CD8-positive, alpha-beta memory T cell (primary cell): Measurements from ENCODE around the gene GBE1. TPM values are rescaled to one million over a fixed set of nuclear protein-coding genes. Genes with fewer than 3 reads are reported as not detected.

ENCODE experiments used
- CTCF ChIA-PET: fragments of 350-600 bp; sonication (Branson Sonifier 250); formaldehyde crosslinking; loops from one replicate; lab custom pipeline; 2021; ENCODE audit warnings: antibody characterized with exemption; lab: Charles Lee
- POLR2A ChIA-PET: fragments of 350-600 bp; sonication (Branson Sonifier 250); formaldehyde crosslinking; loops from one replicate; lab custom pipeline; 2021; ENCODE audit warnings: antibody characterized with exemption; lab: Charles Lee
- DNase-seq, 5 donors: peaks; one replicate each; pipeline versions ENCODE4 v3.0.0 to v3.0.0-alpha.2; 2020 to 2022; ENCODE audit warnings: mixed read lengths in 1 of 5
- H3K27ac ChIP-seq: one replicate; pipeline ENCODE4 v1.7.0; 2013; ENCODE audit warnings: low read depth, mild to moderate bottlenecking, low read length, moderate library complexity
- H3K27me3 ChIP-seq: 2 replicates; pipeline ENCODE4 v1.7.0; 2013; ENCODE audit warnings: low read length, mild to moderate bottlenecking; ENCODE audit not compliant: insufficient read depth, poor library complexity, severe bottlenecking
- H3K36me3 ChIP-seq: 2 replicates; pipeline ENCODE4 v1.7.0; 2013; ENCODE audit warnings: mild to moderate bottlenecking, low read length, moderate library complexity; ENCODE audit not compliant: insufficient read depth
- H3K4me1 ChIP-seq: 2 replicates; pipeline ENCODE4 v1.7.0; 2013; ENCODE audit warnings: mild to moderate bottlenecking, low read length, moderate library complexity; ENCODE audit not compliant: insufficient read depth
- H3K4me3 ChIP-seq: 2 replicates; pipeline ENCODE4 v1.7.0; 2013; ENCODE audit warnings: mild to moderate bottlenecking, low read length
- H3K9me3 ChIP-seq: 2 replicates; pipeline ENCODE4 v1.7.0; 2013; ENCODE audit warnings: mild to moderate bottlenecking, low read length
- H3K27ac Mint-ChIP-seq, 8 donors: one replicate each; pipeline ENCODE4 v1.8.0; 2020 to 2021; ENCODE audit warnings: mixed read lengths in 8 of 8, mild to moderate bottlenecking in 6 of 8, inconsistent platforms in 3 of 8, moderate library complexity in 3 of 8
- H3K27me3 Mint-ChIP-seq, 2 donors: one replicate each; pipeline ENCODE4 v1.8.0; 2020 to 2021; ENCODE audit warnings: mixed read lengths in 2 of 2, mild to moderate bottlenecking in 1 of 2, moderate library complexity in 1 of 2
- H3K36me3 Mint-ChIP-seq, 3 donors: one replicate each; pipeline ENCODE4 v1.8.0; 2020 to 2021; ENCODE audit warnings: mixed read lengths in 3 of 3, inconsistent platforms in 1 of 3, mild to moderate bottlenecking in 1 of 3
- H3K4me1 Mint-ChIP-seq, 3 donors: one replicate each; pipeline ENCODE4 v1.8.0; 2020 to 2021; ENCODE audit warnings: mixed read lengths in 3 of 3, inconsistent platforms in 1 of 3, mild to moderate bottlenecking in 1 of 3
- H3K4me3 Mint-ChIP-seq, 7 donors: one replicate each; pipeline ENCODE4 v1.8.0; 2020 to 2021; ENCODE audit warnings: mixed read lengths in 7 of 7, mild to moderate bottlenecking in 6 of 7, moderate library complexity in 4 of 7, inconsistent platforms in 2 of 7
- H3K9me3 Mint-ChIP-seq, 5 donors: one replicate each; pipeline ENCODE4 v1.8.0; 2020 to 2022; ENCODE audit warnings: mixed read lengths in 5 of 5, mild to moderate bottlenecking in 3 of 5, moderate library complexity in 2 of 5, inconsistent platforms in 1 of 5
- polyA plus RNA-seq: library from polyadenylated mRNA; unstranded; fragments of 300-500 nt; fragmentation: Illumina TruSeq; gene quantifications from one replicate; pipeline ENCODE4 v1.2.3, GENCODE V29; 2021
- total RNA-seq, 2 experiments: library from RNA; stranded (reverse); gene quantifications; one replicate each; pipeline ENCODE4 v1.2.3, GENCODE V29; 2021

GBE1 gene
- total and polyA plus RNA-seq, 3 experiments from 2014 or later: 12.6 to 22.9 (median 22.5) TPM

GRCh38 chr3:81490541-81491288 lies 270.7 kb downstream of the GBE1 start:
- Mint-ChIP-seq H3K36me3 (peaks cover 0 to 6% (median 2%) of the 10 kb centered on the region in 3 donors), H3K9me3 (peaks cover 0 to 4% (median 0%) of the 10 kb centered on the region in 5 donors), H3K4me1 (peaks cover 0 to 4% (median 0%) of the 10 kb centered on the region in 3 donors), H3K4me3 (no peak overlapping the region), H3K27ac (no peak overlapping the region), H3K27me3 (no peaks in the 10 kb centered on the region)
- ChIA-PET CTCF (interaction anchor here (0.8 to 2.0 kb wide), 3 partner anchors 10 to 642 kb away, joined by 3 to 8 read pairs (median 4); no protein-coding TSS in a partner anchor), POLR2A (no interaction called here)
- no peaks in the 10 kb centered on the region for H3K4me1 ChIP-seq
- H3K9me3 ChIP-seq: no peaks in the 10 kb centered on the region
- H3K27ac ChIP-seq: no peak overlapping the region
- H3K36me3 ChIP-seq: no peaks in the 10 kb centered on the region
- no peak overlapping the region for H3K4me3 ChIP-seq
- H3K27me3 ChIP-seq: no peaks in the 10 kb centered on the region
- DNase-seq: peak; percentile 37 to 73 (median 61)

GRCh38 chr3:81485444-81485865 lies 276.0 kb downstream of the GBE1 start:
- no peak for DNase-seq
- Mint-ChIP-seq H3K27ac (no peak overlapping the region), H3K4me1 (no peaks in the 10 kb centered on the region), H3K9me3 (peaks cover 0 to 16% (median 2%) of the 10 kb centered on the region in 5 donors), H3K36me3 (peaks cover 0 to 6% (median 2%) of the 10 kb centered on the region in 3 donors), H3K27me3 (peaks cover 0 to 7% of the 10 kb centered on the region in 2 donors), H3K4me3 (no peak overlapping the region)
- no peaks in the 10 kb centered on the region for H3K4me1 ChIP-seq
- POLR2A ChIA-PET: no interaction called here
- no peaks in the 10 kb centered on the region for H3K27me3 ChIP-seq
- H3K9me3 ChIP-seq: no peaks in the 10 kb centered on the region
- H3K4me3 ChIP-seq: no peak overlapping the region
- H3K27ac ChIP-seq: no peak overlapping the region
- CTCF ChIA-PET: no interaction called here
- H3K36me3 ChIP-seq: no peaks in the 10 kb centered on the region

GRCh38 chr3:81484520-81484919 lies 276.9 kb downstream of the GBE1 start:
- CTCF ChIA-PET: no interaction called here
- H3K4me3 Mint-ChIP-seq: no peak overlapping the region

GRCh38 chr3:81483046-81483445 lies 278.4 kb downstream of the GBE1 start:
- CTCF ChIA-PET: no interaction called here
- no peak overlapping the region for H3K4me3 Mint-ChIP-seq
- POLR2A ChIA-PET: no interaction called here
- H3K4me3 ChIP-seq: no peak overlapping the region
- H3K4me1 Mint-ChIP-seq: no peaks in the 10 kb centered on the region
- peaks cover 3 to 7% of the 10 kb centered on the region in 2 donors for H3K27me3 Mint-ChIP-seq
- H3K27me3 ChIP-seq: no peaks in the 10 kb centered on the region
- no peaks in the 10 kb centered on the region for H3K9me3 ChIP-seq
- H3K27ac ChIP-seq: no peak overlapping the region
- H3K36me3 ChIP-seq: no peaks in the 10 kb centered on the region
- peaks cover 0 to 1% (median 0%) of the 10 kb centered on the region in 3 donors for H3K36me3 Mint-ChIP-seq
- H3K27ac Mint-ChIP-seq: no peak overlapping the region
- H3K4me1 ChIP-seq: no peaks in the 10 kb centered on the region
- no peak for DNase-seq
- peaks cover 0 to 14% (median 2%) of the 10 kb centered on the region in 5 donors for H3K9me3 Mint-ChIP-seq

More at GRCh38 chr3:81484520-81484919, 276.9 kb downstream of the GBE1 start:
- POLR2A ChIA-PET: no interaction called here
- no peaks in the 10 kb centered on the region for H3K4me1 Mint-ChIP-seq
- peaks cover 0 to 16% (median 2%) of the 10 kb centered on the region in 5 donors for H3K9me3 Mint-ChIP-seq
- no peak overlapping the region for H3K27ac Mint-ChIP-seq
- no peak for DNase-seq
- H3K27ac ChIP-seq: no peak overlapping the region
- H3K9me3 ChIP-seq: no peaks in the 10 kb centered on the region
- H3K27me3 Mint-ChIP-seq: peaks cover 3 to 7% of the 10 kb centered on the region in 2 donors
- no peaks in the 10 kb centered on the region for H3K36me3 ChIP-seq
- H3K36me3 Mint-ChIP-seq: peaks cover 0 to 6% (median 2%) of the 10 kb centered on the region in 3 donors
- no peaks in the 10 kb centered on the region for H3K27me3 ChIP-seq
- H3K4me1 ChIP-seq: no peaks in the 10 kb centered on the region
- no peak overlapping the region for H3K4me3 ChIP-seq

- POLR2A ChIA-PET: no interaction called here
- H3K9me3 ChIP-seq: no peaks in the 10 kb centered on the region
- no peak overlapping the region for H3K27ac ChIP-seq
- Mint-ChIP-seq H3K9me3 (peaks cover 0 to 12% (median 3%) of the 10 kb centered on the region in 5 donors), H3K36me3 (no peaks in the 10 kb centered on the region), H3K27ac (no peak overlapping the region), H3K27me3 (peaks cover 3 to 7% of the 10 kb centered on the region in 2 donors), H3K4me1 (no peaks in the 10 kb centered on the region), H3K4me3 (no peak overlapping the region)
- CTCF ChIA-PET: no interaction called here
- H3K36me3 ChIP-seq: no peaks in the 10 kb centered on the region
- no peak for DNase-seq
- H3K4me1 ChIP-seq: no peaks in the 10 kb centered on the region
- no peak overlapping the region for H3K4me3 ChIP-seq
- H3K27me3 ChIP-seq: no peaks in the 10 kb centered on the region
Observed at GRCh38 chr3:81477740-81478139, 283.7 kb downstream of the GBE1 start.

- Histone ChIP-seq H3K4me1 (no peaks in the 10 kb centered on the region), H3K27ac (no peak overlapping the region), H3K4me3 (no peak overlapping the region), H3K9me3 (no peaks in the 10 kb centered on the region), H3K36me3 (no peaks in the 10 kb centered on the region), H3K27me3 (no peaks in the 10 kb centered on the region)
- no peak overlapping the region for H3K27ac Mint-ChIP-seq
- DNase-seq: no peak
- ChIA-PET CTCF (no interaction called here), POLR2A (no interaction called here)
- H3K9me3 Mint-ChIP-seq: peaks cover 0 to 8% (median 3%) of the 10 kb centered on the region in 5 donors
- H3K4me1 Mint-ChIP-seq: no peaks in the 10 kb centered on the region
- no peaks in the 10 kb centered on the region for H3K36me3 Mint-ChIP-seq
- H3K4me3 Mint-ChIP-seq: no peak overlapping the region
- H3K27me3 Mint-ChIP-seq: peaks cover 3 to 7% of the 10 kb centered on the region in 2 donors
Observed at GRCh38 chr3:81476692-81477091, 284.8 kb downstream of the GBE1 start.

- no peaks in the 10 kb centered on the region for H3K27me3 Mint-ChIP-seq
- ChIA-PET CTCF (no interaction called here), POLR2A (no interaction called here)
- H3K9me3 Mint-ChIP-seq: peaks cover 0 to 2% (median 0%) of the 10 kb centered on the region in 5 donors
- Histone ChIP-seq H3K4me3 (no peak overlapping the region), H3K36me3 (no peaks in the 10 kb centered on the region), H3K27me3 (no peaks in the 10 kb centered on the region), H3K9me3 (no peaks in the 10 kb centered on the region), H3K4me1 (no peaks in the 10 kb centered on the region), H3K27ac (no peak overlapping the region)
- no peaks in the 10 kb centered on the region for H3K36me3 Mint-ChIP-seq
- no peak overlapping the region for H3K27ac Mint-ChIP-seq
- no peak overlapping the region for H3K4me3 Mint-ChIP-seq
- H3K4me1 Mint-ChIP-seq: no peaks in the 10 kb centered on the region
- DNase-seq: no peak
Observed at GRCh38 chr3:81472600-81473362, 288.7 kb downstream of the GBE1 start.
